GM21786 (cell line): ENCODE measurements around the gene PERM1.

Source experiments
- ATAC-seq: cut with Tn5 transposase; IDR thresholded peaks from one replicate; pipeline ENCODE4 v1.9.1; 2021; ENCODE audit not compliant: unreplicated experiment

The PERM1 gene

DNA sequence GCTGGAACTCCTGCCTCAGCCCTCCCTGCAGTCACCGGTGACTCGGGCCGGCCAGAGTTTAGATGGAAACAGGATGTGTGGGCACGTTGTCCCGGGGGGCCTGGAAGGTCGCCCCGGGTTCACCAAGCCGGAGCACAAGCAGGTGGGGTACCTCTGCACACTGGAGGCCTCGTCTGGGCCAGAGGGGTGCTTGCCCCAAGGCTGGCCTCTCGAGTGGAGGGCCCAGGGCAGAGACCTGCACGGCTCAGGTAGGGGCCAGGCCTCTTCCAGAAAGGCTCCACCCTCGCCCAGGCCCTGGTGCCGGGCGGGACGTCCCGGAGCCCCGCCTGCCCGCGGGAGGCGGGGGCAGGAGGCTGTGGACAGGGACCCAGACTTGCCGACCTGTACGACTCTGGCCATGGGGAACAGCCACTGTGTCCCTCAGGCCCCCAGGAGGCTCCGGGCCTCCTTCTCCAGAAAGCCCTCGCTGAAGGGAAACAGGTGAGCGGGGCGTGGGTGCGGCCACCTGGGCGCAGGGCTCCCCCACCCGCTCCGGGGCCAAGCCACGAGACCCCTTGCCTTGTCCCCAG lies 15.7 kb downstream of the PERM1 start, which contains the start of gene PLEKHN1:
TSS of gene PLEKHN1 (plus strand) at position 348 of the 569 bp plus-strand sequence. CDS start at position 398, 50 bp downstream.
- peak; percentile 29 for ATAC-seq

DNA sequence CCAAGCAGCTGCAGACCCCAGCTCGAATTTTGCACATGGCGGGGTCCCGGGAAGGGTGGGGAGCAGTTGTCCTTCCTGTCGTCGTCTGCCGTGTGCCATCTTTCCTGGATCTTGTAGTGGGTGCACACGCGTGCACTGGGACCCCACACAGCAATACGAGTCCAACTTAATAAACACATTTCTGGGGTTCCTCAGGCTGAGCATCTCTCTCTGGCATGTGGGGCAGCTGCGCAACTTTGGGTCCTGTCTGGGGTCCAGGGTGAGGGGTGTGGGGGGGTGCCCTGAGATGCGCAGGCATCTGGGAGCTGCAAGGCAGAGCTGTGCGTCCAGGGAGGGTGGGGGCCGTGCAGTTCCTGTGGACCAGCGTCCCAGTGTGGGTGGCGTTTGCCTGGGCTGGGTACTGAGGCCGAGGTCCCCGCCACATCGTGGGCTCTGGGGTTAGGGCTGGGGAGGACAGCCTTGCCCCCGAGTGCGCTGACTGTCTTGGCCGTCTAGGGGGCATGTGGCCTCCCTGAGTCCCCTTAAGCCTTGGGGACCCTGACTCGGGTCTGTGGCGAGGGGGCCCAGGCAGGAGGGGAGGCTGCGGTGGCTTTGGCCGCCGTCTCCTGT lies 16.3 kb downstream of the PERM1 start:
- ATAC-seq, result no peak

DNA sequence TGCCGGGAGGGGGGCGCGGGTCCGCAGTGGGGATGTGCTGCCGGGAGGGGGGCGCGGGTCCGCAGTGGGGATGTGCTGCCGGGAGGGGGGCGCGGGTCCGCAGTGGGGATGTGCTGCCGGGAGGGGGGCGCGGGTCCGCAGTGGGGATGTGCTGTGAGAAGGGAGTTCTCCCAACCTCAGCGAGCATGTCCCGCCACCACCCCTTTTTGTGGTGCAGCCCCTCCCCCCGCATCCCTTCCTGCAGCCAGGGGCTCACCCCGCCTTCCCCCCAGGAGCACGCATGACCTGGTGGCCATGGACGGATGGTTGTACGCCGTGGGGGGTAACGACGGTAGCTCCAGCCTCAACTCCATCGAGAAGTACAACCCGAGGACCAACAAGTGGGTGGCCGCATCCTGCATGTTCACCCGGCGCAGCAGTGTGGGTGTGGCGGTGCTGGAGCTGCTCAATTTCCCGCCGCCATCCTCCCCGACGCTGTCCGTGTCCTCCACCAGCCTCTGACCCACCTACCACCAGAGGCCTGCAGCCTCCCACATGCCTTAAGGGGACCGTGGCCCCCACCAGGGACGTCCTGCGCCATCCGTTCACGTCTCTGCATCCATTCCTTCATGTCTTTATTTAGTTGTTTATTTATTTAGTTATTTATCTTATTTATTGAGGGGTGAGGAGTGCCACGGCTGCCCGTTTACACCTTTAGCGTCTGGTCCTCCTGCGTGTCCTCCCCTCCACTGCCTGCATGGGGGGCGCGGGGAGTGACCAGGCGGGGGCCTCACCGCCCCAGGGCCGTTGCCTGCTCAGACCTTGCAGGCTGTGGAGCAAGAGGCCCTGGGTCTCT lies 17.0 kb downstream of the PERM1 start:
- no peak for ATAC-seq

- no peak for ATAC-seq
Observed at GRCh38 chr1:963746-964525, 18.0 kb downstream of the PERM1 start.

DNA sequence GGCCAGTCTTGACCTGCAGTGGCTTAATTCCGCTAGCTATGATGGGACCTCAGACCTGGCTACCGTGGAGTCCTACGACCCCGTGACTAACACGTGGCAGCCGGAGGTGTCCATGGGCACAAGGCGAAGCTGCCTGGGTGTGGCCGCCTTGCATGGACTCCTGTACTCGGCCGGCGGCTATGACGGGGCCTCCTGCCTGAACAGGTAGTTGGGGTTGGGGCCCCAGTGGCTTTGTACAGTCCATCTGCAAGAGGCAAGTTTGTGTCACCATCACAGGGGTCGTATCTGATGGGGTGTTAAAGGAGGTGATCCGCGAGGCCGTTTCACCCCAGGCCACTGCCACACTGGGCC lies 18.6 kb downstream of the PERM1 start:
- ATAC-seq, result no peak

- no peak for ATAC-seq
Observed at GRCh38 chr1:962381-963300, 19.3 kb downstream of the PERM1 start.

- no peak for ATAC-seq
Observed at GRCh38 chr1:961132-961669, 20.7 kb downstream of the PERM1 start.

DNA sequence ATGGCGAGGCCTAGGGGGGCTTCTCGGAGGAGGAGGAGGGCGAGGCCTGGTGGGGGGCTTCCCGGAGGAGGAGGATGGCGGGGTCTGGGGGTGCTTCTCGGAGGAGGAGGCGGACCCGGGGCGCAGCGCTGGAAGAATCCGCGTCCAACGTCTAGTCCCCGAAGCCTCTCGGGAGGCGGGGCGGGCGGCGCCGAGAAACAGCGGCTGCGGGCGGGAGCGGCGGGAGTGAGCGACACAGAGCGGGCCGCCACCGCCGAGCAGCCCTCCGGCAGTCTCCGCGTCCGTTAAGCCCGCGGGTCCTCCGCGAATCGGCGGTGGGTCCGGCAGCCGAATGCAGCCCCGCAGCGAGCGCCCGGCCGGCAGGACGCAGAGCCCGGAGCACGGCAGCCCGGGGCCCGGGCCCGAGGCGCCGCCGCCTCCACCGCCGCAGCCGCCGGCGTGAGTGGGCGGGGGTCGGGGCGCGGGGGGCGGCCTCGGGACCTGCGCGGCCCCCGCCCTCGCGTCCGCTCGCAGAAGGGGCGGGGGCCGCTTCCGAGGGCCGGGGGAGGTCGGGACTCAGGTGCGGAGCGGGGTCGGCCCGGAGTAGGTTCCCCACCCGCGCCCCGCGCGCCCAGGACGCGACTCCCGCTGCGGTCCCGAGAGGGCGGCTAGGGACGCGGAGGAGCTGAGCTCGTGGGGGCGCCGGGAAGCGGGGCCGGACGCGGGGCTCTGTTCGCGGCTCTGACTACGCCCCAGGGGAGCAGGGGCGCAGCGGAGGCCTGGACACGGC lies 21.3 kb downstream of the PERM1 start, which contains the start of gene KLHL17:
TSS of gene KLHL17 (plus strand) at position 222 of the 769 bp plus-strand sequence. CDS start at position 332, 110 bp downstream.
- ATAC-seq, result peak; percentile 36

DNA sequence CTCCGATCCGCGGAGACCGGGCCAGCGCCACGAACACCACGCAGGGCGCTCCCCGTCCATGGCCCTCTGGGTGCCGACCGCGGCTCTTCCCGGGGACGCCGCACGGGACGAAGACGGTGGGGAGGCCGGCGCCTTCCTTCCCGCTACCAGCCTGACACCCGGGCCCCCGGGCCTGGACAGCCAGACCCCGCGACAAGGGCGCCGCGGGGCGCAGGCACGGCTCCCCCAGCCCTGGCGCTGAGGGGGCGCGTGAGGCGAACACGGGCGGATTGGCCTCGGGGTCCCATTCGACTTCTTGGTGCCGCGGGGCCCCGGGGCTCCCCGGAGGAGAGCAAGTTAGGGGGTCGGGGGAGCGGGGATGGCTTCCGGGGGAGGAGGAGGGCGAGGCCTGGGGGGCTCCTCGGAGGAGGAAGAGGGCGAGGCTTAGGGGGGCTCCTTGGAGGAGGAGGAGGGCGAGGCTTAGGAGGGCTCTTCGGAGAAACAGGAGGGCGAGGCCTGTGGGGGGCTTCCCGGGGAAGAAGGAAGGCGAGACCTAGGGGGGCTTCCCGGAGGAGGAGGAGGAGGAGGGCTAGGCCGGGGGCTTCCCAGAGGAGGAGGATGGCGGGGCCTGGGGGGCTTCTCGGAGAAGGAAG lies 22.0 kb downstream of the PERM1 start:
- ATAC-seq, result no peak

DNA sequence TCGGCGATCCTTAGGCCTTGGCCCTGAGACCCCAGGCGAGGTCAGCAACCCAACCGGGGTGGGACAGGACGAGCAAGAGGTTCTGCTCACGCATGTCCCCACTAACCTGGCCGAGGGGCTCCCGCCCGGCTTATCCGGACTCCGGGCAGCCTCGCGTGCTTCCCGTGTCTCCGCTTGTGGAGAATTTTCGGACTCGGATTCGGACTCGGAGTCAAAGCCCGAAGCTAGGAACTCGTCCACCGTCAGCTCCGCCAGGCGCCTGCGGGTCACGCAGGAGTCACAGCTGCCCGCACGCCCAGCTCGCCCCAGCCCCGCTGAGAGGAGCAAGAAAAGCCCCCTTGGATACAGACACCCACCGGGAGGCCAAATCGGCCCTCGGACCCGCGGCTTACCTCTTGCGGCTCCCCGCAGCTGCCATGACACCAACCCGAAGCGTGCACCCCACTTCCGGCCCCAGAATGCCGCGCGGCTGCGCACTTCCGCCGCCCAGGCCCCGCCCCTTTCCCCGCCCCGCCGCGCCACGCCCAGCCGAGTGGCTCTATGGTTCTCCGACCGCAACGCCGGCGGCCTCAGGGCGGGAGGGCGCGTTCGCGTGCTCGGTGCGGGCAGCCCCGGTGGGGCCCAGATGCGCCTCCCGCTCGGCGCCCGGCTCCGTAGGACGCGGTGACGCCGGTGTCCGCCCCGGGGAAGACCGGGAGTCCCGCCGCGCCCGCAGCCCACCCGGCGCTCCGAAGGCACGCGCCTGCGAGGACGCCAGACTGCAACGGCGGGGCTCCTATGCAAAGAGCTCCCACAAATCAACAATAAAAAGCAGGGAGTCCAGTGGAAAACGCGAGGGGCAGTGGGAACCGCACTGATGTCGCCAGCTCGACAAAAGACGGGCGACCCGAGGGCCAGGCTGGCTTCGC lies 22.8 kb downstream of the PERM1 start, which contains the start of gene NOC2L:
TSS of gene NOC2L (minus strand) at position 434 of the 908 bp plus-strand sequence. CDS start at position 418, 16 bp downstream.
- peak; percentile 75 for ATAC-seq

GRCh38 chr1:956636-957035 lies 25.3 kb downstream of the PERM1 start:
- ATAC-seq, result no peak

GRCh38 chr1:955474-955873 lies 26.4 kb downstream of the PERM1 start:
- no peak for ATAC-seq

GRCh38 chr1:954927-955326 lies 27.0 kb downstream of the PERM1 start:
- no peak for ATAC-seq

DNA sequence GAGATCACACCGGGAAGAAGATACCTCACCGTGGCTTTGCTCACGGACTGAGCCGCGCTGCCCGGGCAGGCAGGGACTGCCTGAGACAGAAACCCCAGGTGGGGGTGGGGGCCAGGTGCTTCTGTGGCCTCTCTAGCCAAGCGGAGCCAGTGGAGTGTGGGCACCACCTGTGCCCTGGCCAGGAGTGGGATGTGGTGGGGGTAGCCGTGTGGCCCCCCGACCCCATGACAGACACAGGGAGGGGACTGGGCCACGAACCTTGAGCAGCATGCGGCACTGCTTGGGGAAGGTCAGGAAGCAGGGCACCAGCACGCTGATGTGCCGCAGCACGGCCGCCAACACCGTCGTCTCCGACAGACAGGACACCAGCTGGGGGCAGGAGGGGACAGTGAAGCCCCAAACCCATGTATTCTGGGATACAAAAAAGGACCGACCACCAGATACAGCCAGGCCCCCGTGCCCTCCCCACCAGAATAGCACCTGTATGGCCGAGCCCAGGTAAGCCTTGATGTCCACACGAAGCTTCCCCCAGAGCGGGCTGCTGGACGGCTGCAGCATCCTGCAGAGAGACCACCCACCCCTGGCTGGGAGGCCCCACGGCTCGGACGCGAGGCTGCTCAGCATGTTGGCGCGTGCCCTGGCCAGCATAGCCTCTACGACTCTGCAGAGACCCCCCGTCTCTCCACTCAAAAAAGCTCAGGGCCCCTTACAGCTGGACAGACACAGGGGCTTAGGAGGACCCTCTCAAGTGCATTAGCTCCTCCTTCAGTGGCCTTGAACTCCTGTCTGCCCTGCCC lies 28.2 kb downstream of the PERM1 start:
- ATAC-seq, result no peak

DNA sequence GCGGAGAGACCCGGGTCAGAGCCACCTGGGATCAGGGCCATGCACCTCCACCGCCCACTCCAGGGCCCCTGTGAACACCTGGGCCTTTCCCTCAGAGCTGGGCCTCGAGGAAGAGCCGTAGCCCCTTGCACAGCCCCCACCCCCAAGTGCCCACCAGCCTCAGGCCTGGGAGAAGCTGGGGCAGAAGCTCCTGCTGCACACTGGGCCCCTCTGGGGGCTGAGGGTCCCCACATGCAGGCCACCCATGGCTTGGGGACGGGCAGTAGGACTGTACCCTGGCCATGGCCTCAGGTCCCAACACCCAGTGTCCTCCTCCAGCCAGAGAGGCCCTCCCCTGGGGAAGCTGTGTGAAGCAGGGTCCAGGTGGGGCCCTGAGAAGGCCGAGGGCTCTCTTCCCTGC lies 29.3 kb downstream of the PERM1 start:
- no peak for ATAC-seq

- ATAC-seq, result no peak
Observed at GRCh38 chr1:952201-952600, 29.7 kb downstream of the PERM1 start.

DNA sequence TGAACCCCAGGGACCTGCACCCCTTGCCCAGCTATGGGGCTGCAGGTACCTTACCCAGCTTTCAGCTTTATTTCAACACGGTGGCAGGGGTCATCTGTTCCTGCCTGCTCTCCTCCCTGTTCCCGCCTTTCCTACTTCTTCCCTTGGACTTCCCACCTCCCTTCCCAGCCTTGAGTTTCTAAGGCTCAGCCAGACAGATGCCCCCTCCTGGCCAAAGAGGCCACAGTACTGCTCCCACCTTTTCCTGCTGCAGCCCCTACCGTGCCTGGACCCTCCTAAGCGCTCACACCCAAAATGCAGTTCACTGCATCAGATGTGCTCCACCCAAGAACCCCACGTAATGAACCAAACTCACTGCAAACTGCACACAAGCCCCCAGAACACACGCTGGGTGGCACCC lies 30.5 kb downstream of the PERM1 start:
- no peak for ATAC-seq
